ENCODE data around the gene MOB3A.

GRCh38 chr19:2070436-2070827 lies 25.7 kb downstream of the MOB3A start:
- TF ChIP-seq CTCF (IDR thresholded peaks at IDR 0.05; ENCODE audit: low read depth, low read length): no peak
- no peak for TF ChIP-seq EZH2phosphoT487 (IDR thresholded peaks at IDR 0.05; ENCODE audit: low read depth)

Measured in OCI-LY3 (cell line).